Measurements from ENCODE around the gene PLPP4.

The PLPP4 gene

GRCh38 chr10:120515741-120516140 is 58.7 kb downstream of the PLPP4 start:
- Histone ChIP-seq H3K4me1 (ENCODE audit: control insufficient read depth, insufficient read depth, low read length, poor library complexity, severe bottlenecking) (no peaks in the 10 kb centered on the region), H3K36me3 (ENCODE audit: control insufficient read depth, insufficient read depth, low read length) (no peaks in the 10 kb centered on the region), H3K4me3 (ENCODE audit: extremely low read depth, insufficient read depth, low read length, poor library complexity, severe bottlenecking) (no peak overlapping the region), H3K9me3 (ENCODE audit: control insufficient read depth, low read length) (no peaks in the 10 kb centered on the region), H3K27ac (ENCODE audit: low read depth, low read length, severe bottlenecking) (no peak overlapping the region)
- 60% methylated on average over 1 of the region's 2 CpGs; no CpG with 5 or more reads in 1 of the 2 experiments for WGBS, 2 experiments (ENCODE audit: insufficient coverage in 2 of 2)

- Histone ChIP-seq H3K36me3 (ENCODE audit: control insufficient read depth, insufficient read depth, low read length) (peaks cover under 1% of the 10 kb centered on the region), H3K4me1 (ENCODE audit: control insufficient read depth, insufficient read depth, low read length, poor library complexity, severe bottlenecking) (no peaks in the 10 kb centered on the region), H3K27ac (ENCODE audit: low read depth, low read length, severe bottlenecking) (no peak overlapping the region), H3K4me3 (ENCODE audit: extremely low read depth, insufficient read depth, low read length, poor library complexity, severe bottlenecking) (no peak overlapping the region), H3K9me3 (ENCODE audit: control insufficient read depth, low read length) (no peaks in the 10 kb centered on the region)
- 94 to 97% methylated on average over 3 of the region's 4 CpGs for WGBS, 2 experiments (ENCODE audit: insufficient coverage in 2 of 2)
These were observed 59.4 kb downstream of the PLPP4 start for GRCh38 chr10:120516426-120516825.

DNA sequence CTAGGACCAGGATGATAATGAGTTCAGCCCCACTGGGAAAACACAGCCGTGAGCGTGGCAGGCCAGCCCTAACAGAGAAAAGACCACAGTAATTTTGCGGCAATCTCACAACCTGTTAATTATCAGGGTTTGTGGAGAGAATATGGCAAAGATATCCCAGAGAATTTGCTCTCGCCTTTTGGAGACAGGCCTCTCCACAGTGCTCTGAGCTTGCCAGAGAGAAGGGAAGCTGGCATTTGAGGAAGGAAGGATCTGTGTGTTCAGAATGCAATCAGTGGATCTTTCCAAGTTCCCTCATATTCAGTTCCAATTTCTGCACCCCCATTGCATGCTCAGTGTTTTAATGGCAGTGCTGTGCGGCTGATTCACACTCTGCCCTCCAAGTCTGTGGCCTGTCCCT is 60.2 kb downstream of the PLPP4 start:
- peaks cover 3% of the 10 kb centered on the region for H3K36me3 ChIP-seq (ENCODE audit: control insufficient read depth, insufficient read depth, low read length)
- H3K9me3 ChIP-seq (ENCODE audit: control insufficient read depth, low read length): no peaks in the 10 kb centered on the region
- H3K4me1 ChIP-seq (ENCODE audit: control insufficient read depth, insufficient read depth, low read length, poor library complexity, severe bottlenecking): no peaks in the 10 kb centered on the region
- no peak overlapping the region for H3K27ac ChIP-seq (ENCODE audit: low read depth, low read length, severe bottlenecking)
- H3K4me3 ChIP-seq (ENCODE audit: extremely low read depth, insufficient read depth, low read length, poor library complexity, severe bottlenecking): no peak overlapping the region
- 84 to 96% methylated on average over 5 of the region's 5 CpGs for WGBS, 2 experiments (ENCODE audit: insufficient coverage in 2 of 2)

DNA sequence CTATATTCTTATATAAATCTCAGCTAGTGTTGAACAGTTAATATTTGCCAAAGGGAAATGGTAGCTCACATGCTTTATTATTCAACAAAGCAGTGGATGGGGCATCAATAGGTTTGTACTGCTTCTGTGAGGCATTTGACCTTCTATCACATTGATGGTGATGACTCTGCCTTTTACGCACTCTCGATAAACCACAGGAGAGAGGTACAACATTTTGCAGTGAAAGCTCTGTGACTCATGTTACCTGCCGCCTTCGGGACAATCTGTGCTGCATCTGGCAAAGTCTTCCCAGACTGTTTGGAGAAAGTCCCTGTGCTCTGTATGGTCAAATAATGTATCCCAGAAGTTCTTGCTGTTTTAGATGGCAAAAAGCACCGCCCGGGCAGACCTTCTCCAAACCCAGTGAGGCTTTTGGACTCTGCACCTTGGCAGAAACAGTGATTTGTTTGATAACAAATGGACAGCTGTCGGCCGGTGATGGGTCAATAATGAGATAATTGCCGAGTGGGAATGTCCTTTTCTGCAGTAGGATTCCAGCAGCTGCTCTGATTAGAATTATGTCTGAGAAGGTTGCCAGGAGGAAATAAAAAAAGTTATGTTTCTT is 61.0 kb downstream of the PLPP4 start:
- Histone ChIP-seq H3K27ac (ENCODE audit: low read depth, low read length, severe bottlenecking) (no peak overlapping the region), H3K4me1 (ENCODE audit: control insufficient read depth, insufficient read depth, low read length, poor library complexity, severe bottlenecking) (no peaks in the 10 kb centered on the region), H3K9me3 (ENCODE audit: control insufficient read depth, low read length) (no peaks in the 10 kb centered on the region), H3K36me3 (ENCODE audit: control insufficient read depth, insufficient read depth, low read length) (peaks cover 3% of the 10 kb centered on the region), H3K4me3 (ENCODE audit: extremely low read depth, insufficient read depth, low read length, poor library complexity, severe bottlenecking) (no peak overlapping the region)
- WGBS, 2 experiments (ENCODE audit: insufficient coverage in 2 of 2): 90 to 92% methylated on average over 9 of the region's 9 CpGs

DNA sequence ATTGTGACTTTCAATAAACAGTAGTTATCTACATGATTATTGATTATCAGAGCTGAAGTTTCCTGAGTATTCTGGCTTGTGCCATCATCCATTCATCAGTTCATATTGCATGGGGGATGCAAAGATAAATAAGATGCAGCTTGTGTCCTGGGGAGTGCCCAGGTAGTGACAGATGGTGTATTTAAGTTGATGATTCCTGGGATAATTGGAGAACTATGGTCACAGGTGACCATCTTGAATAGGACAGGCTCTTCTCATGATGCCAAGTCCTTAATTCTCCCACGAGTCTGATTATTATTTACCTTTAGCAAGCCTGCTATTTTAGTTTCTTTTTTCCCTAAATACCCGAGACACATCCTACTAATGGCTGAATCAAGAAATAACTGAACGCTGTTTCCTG is 64.9 kb downstream of the PLPP4 start:
- no peaks in the 10 kb centered on the region for H3K9me3 ChIP-seq (ENCODE audit: control insufficient read depth, low read length)
- H3K36me3 ChIP-seq (ENCODE audit: control insufficient read depth, insufficient read depth, low read length): peaks cover 7% of the 10 kb centered on the region
- H3K27ac ChIP-seq (ENCODE audit: low read depth, low read length, severe bottlenecking): no peak overlapping the region
- 83% methylated on average over 1 to 2 of the region's 3 CpGs for WGBS, 2 experiments (ENCODE audit: insufficient coverage in 2 of 2)
- no peaks in the 10 kb centered on the region for H3K4me1 ChIP-seq (ENCODE audit: control insufficient read depth, insufficient read depth, low read length, poor library complexity, severe bottlenecking)
- no peak overlapping the region for H3K4me3 ChIP-seq (ENCODE audit: extremely low read depth, insufficient read depth, low read length, poor library complexity, severe bottlenecking)

DNA sequence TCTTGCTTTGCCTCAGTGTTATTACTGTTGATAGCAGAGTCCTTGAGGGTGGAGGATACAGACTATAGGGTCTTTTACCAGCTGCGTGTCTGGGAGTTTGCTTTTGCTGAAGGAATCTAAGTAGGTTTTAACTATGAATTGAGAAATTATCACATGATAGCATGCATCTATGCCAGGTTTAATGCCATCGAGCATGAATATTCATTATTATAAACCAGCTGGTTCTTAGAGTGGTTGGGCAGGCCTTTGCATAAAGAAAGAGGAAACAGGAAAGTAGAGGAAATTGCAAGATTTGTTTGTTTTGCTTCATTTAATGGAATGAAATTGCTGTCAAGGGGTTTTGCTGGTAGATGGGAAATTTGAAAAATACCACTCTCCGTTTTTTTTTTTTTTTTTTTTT is 70.7 kb downstream of the PLPP4 start:
- no peaks in the 10 kb centered on the region for H3K9me3 ChIP-seq (ENCODE audit: control insufficient read depth, low read length)
- H3K36me3 ChIP-seq (ENCODE audit: control insufficient read depth, insufficient read depth, low read length): peaks cover 4% of the 10 kb centered on the region
- no peak overlapping the region for H3K4me3 ChIP-seq (ENCODE audit: extremely low read depth, insufficient read depth, low read length, poor library complexity, severe bottlenecking)
- H3K4me1 ChIP-seq (ENCODE audit: control insufficient read depth, insufficient read depth, low read length, poor library complexity, severe bottlenecking): no peaks in the 10 kb centered on the region
- 40 to 100% methylated on average over 1 of the region's 3 CpGs for WGBS, 2 experiments (ENCODE audit: insufficient coverage in 2 of 2)
- H3K27ac ChIP-seq (ENCODE audit: low read depth, low read length, severe bottlenecking): no peak overlapping the region

DNA sequence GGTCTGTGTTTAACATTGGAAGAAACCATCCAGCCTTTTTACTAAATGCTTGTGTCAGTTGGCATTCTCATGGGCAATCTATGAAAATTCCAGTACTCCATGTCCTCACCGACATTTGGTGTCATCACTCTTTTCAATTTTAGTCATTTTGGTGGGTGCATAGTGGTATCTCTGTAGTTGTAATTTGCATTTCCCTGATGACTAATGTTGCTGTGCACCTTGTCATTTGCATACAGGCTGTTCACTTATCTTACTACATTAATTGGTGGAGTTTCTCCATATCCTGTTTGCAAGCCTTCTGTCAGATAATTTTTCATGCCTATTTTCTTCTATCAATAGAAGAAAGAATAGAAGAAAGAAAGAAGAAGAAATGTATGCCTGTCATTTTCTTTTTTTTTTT is 73.7 kb downstream of the PLPP4 start:
- Histone ChIP-seq H3K4me1 (ENCODE audit: control insufficient read depth, insufficient read depth, low read length, poor library complexity, severe bottlenecking) (no peaks in the 10 kb centered on the region), H3K27ac (ENCODE audit: low read depth, low read length, severe bottlenecking) (no peak overlapping the region), H3K9me3 (ENCODE audit: control insufficient read depth, low read length) (peaks cover 4% of the 10 kb centered on the region), H3K36me3 (ENCODE audit: control insufficient read depth, insufficient read depth, low read length) (no peaks in the 10 kb centered on the region), H3K4me3 (ENCODE audit: extremely low read depth, insufficient read depth, low read length, poor library complexity, severe bottlenecking) (no peak overlapping the region)
- WGBS, 2 experiments (ENCODE audit: insufficient coverage in 2 of 2): no CpG with 5 or more reads among the region's 1 CpG

DNA sequence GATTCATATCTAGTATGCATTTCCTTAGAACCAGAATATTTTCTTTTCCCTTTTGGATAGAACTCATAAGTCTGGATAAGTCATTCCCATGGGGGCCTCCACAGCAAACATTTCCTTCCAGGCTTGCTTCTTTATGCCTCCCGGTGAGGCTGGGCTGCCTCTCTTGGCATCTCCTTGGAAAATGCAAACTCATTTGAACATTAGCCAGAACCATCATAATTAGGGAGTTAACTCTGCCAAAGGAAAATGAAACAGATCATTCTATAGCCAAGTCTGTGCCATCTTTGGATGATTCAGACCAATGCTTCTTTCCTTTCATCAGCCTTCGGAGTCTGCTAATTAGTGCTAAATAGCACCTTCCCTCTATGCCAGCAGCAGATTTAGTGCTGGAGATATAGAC is 81.1 kb downstream of the PLPP4 start:
- Histone ChIP-seq H3K36me3 (ENCODE audit: control insufficient read depth, insufficient read depth, low read length) (no peaks in the 10 kb centered on the region), H3K9me3 (ENCODE audit: control insufficient read depth, low read length) (peaks cover 4% of the 10 kb centered on the region), H3K27ac (ENCODE audit: low read depth, low read length, severe bottlenecking) (no peak overlapping the region), H3K4me1 (ENCODE audit: control insufficient read depth, insufficient read depth, low read length, poor library complexity, severe bottlenecking) (no peaks in the 10 kb centered on the region), H3K4me3 (ENCODE audit: extremely low read depth, insufficient read depth, low read length, poor library complexity, severe bottlenecking) (no peak overlapping the region)
- WGBS, 2 experiments (ENCODE audit: insufficient coverage in 2 of 2): 92 to 100% methylated on average over 1 to 2 of the region's 2 CpGs

DNA sequence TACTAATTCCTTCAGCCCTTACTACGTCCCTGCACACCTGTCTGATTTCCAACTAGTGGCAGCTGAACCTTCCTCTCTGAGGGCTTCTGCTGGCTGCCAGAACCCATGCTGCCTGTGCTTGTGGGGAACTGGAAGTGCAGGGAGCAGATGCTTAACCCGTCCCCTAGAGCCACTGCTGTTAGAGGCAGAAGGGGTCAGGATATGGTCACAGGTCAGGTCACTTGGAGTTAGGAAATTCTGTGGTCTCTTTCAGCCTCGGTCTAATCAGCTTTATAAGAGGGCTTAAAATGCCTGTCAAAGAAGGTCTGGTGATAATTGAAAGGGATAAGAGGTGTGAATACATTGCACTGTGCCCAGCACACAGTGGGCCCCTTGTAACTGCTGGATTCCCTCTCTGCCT is 82.0 kb downstream of the PLPP4 start:
- H3K36me3 ChIP-seq (ENCODE audit: control insufficient read depth, insufficient read depth, low read length): no peaks in the 10 kb centered on the region
- H3K9me3 ChIP-seq (ENCODE audit: control insufficient read depth, low read length): peaks cover 3% of the 10 kb centered on the region
- 52 to 60% methylated on average over 2 of the region's 3 CpGs for WGBS, 2 experiments (ENCODE audit: insufficient coverage in 2 of 2)
- no peaks in the 10 kb centered on the region for H3K4me1 ChIP-seq (ENCODE audit: control insufficient read depth, insufficient read depth, low read length, poor library complexity, severe bottlenecking)
- H3K4me3 ChIP-seq (ENCODE audit: extremely low read depth, insufficient read depth, low read length, poor library complexity, severe bottlenecking): no peak overlapping the region
- H3K27ac ChIP-seq (ENCODE audit: low read depth, low read length, severe bottlenecking): no peak overlapping the region

GRCh38 chr10:120540486-120540885 is 83.5 kb downstream of the PLPP4 start:
- Histone ChIP-seq H3K27ac (ENCODE audit: low read depth, low read length, severe bottlenecking) (no peak overlapping the region), H3K4me3 (ENCODE audit: extremely low read depth, insufficient read depth, low read length, poor library complexity, severe bottlenecking) (no peak overlapping the region), H3K9me3 (ENCODE audit: control insufficient read depth, low read length) (no peaks in the 10 kb centered on the region), H3K4me1 (ENCODE audit: control insufficient read depth, insufficient read depth, low read length, poor library complexity, severe bottlenecking) (no peaks in the 10 kb centered on the region), H3K36me3 (ENCODE audit: control insufficient read depth, insufficient read depth, low read length) (no peaks in the 10 kb centered on the region)
- WGBS, 2 experiments (ENCODE audit: insufficient coverage in 2 of 2): 93 to 100% methylated on average over 1 to 3 of the region's 3 CpGs

- no peaks in the 10 kb centered on the region for H3K9me3 ChIP-seq (ENCODE audit: control insufficient read depth, low read length)
- no peaks in the 10 kb centered on the region for H3K36me3 ChIP-seq (ENCODE audit: control insufficient read depth, insufficient read depth, low read length)
- H3K4me1 ChIP-seq (ENCODE audit: control insufficient read depth, insufficient read depth, low read length, poor library complexity, severe bottlenecking): no peaks in the 10 kb centered on the region
- 76 to 84% methylated on average over 4 of the region's 4 CpGs for WGBS, 2 experiments (ENCODE audit: insufficient coverage in 2 of 2)
- H3K4me3 ChIP-seq (ENCODE audit: extremely low read depth, insufficient read depth, low read length, poor library complexity, severe bottlenecking): no peak overlapping the region
- no peak overlapping the region for H3K27ac ChIP-seq (ENCODE audit: low read depth, low read length, severe bottlenecking)
These were observed 85.0 kb downstream of the PLPP4 start for GRCh38 chr10:120541984-120542383.

Data from mesodermal cell (in vitro differentiated cells).